GM10266 (cell line): ENCODE data around the gene HOXD8.

Experiments
- DNase-seq: peaks from one replicate; pipeline ENCODE4 v3.0.0; 2012; ENCODE audit errors: extremely low spot score
- CTCF ChIP-seq: IDR thresholded peaks from 2 replicates; pipeline ENCODE4 v1.5.1; 2012; ENCODE audit warnings: mild to moderate bottlenecking, low read depth; ENCODE audit not compliant: control insufficient read depth, insufficient read depth; ENCODE audit errors: missing control alignments

HOXD8 gene

GRCh38 chr2:176135035-176135440 lies 5.5 kb downstream of the HOXD8 start:
- no peak for TF ChIP-seq CTCF
- no peak for DNase-seq

GRCh38 chr2:176136374-176137251 lies 7.1 kb downstream of the HOXD8 start:
- no peak for DNase-seq
- TF ChIP-seq CTCF, result no peak

GRCh38 chr2:176137252-176137580 lies 7.7 kb downstream of the HOXD8 start:
- DNase-seq, result no peak
- TF ChIP-seq CTCF, result no peak

GRCh38 chr2:176137906-176138305 lies 8.4 kb downstream of the HOXD8 start:
- no peak for TF ChIP-seq CTCF
- DNase-seq, result no peak

- DNase-seq, result no peak
- no peak for TF ChIP-seq CTCF
Observed at GRCh38 chr2:176138526-176138922, 9.0 kb downstream of the HOXD8 start.

GRCh38 chr2:176138923-176139660 lies 9.6 kb downstream of the HOXD8 start:
- no peak for DNase-seq
- no peak for TF ChIP-seq CTCF
